NCI-H2107 (cell line): ENCODE results near the gene FMN1.

Experiments
- DNase-seq: peaks from one replicate; lab custom pipeline; 2025; lab: John Stamatoyannopoulos, UW

FMN1 gene

DNA sequence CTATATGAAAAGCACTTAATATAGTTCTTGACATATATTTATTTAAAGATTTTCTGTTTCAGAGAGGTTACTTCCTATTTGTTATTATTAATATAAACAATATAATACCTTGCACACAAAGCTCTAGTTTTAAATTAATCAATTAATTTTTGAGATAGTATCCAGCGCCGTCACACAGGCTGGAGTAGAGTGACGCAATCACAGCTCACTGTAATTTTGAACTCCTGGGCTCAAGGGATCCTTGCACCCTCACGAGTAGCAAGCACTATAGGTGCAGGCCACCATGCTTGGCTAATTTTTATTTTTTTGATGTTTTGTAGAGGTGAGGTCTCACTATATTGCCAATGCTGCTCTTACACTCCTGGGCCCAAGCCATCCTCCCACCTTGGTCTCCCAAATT, 267.4 kb downstream of the FMN1 start:
- no peak for DNase-seq

- DNase-seq: no peak
Observed at GRCh38 chr15:32923176-32923575, 271.3 kb downstream of the FMN1 start.

GRCh38 chr15:32922541-32922940, 272.0 kb downstream of the FMN1 start:
- DNase-seq: no peak

DNA sequence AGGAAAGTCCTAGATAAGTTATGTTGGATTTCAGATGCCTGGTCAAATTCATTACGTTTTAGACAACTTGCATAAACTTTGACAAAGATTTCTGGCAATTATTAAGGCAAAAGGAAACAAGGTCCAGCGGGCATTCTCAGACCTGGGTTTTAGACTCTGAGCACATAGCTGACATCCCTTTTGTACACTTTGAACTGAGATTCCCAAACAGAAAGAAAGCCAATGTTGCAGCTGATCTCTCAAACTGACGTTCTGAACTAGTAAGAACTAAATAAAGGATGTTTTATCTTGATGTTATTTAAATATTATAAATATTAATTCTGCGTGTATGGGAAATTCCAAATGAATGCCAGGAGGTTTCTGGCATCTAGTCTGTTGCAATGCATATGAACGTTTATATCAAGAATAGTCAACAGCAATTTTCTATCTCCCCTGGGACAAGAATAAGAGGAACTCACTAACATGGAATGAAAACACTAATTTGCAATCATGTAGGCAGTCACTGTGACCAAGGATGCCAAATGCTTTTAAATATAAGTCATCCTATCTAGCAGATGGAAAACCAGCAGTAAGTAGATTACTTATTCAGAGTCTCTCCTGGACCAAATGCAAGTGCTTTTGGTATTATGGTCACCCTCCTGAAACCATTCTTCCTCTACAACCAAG, 274.6 kb downstream of the FMN1 start:
- no peak for DNase-seq

- DNase-seq: no peak
Observed at GRCh38 chr15:32918547-32918946, 276.0 kb downstream of the FMN1 start.

GRCh38 chr15:32910839-32911238, 283.7 kb downstream of the FMN1 start:
- DNase-seq: no peak

DNA sequence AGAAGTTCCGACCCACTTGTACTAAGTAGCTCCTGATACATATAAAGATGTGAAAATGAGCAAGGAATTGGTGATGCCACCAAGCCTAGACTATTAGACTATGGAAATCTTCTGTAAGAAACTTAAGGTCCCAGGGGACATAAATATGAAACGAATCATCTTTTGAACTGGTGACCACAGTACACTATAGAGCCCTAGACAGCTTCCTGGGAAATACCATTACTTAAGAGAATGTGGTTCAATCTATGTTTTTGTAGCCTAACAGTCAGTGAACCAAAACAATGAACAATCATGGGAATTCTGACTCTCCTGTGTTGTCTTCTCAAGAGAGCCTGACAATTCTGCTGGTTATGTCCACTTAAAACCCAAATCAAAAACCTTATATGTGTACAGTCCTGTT, 285.1 kb downstream of the FMN1 start:
- DNase-seq: no peak

GRCh38 chr15:32908872-32909271, 285.6 kb downstream of the FMN1 start:
- DNase-seq: no peak

DNA sequence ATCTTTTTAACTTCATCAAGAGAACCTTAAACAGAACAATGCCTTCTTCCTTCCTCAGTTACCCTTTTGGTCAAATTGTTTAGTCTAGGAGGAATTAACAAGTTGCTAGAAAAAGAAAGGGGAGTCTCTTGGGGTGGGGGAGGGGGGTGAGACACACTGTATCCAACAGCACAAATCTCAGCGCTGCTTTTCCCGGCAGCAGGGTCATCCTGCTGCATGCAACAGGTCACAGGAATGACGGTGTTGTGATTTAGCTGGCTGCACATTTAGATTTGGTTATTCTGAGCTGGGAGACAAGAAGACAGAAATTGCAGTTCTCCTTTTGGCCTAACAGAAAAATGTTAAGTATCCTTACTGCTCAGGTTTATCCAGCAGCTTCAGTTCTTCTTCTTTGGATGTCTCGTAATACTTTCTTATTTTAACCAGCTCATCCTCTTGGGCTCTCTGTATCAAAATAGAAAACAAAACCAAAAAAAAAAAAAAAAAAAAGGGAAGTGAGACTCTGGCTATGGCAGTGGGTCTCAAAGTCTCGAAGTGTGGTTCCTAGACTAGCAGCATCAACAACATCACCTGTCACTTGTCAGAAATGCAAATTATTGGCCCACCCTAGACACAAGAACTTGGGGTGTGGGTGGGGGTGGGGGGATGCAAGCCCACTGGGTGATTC, 286.2 kb downstream of the FMN1 start:
- no peak for DNase-seq

GRCh38 chr15:32905481-32905880, 289.0 kb downstream of the FMN1 start:
- no peak for DNase-seq

GRCh38 chr15:32904448-32904847, 290.1 kb downstream of the FMN1 start:
- no peak for DNase-seq

- DNase-seq: no peak
Observed at GRCh38 chr15:32903591-32904290, 290.8 kb downstream of the FMN1 start.

- DNase-seq: no peak
Observed at GRCh38 chr15:32901995-32902394, 292.5 kb downstream of the FMN1 start.

DNA sequence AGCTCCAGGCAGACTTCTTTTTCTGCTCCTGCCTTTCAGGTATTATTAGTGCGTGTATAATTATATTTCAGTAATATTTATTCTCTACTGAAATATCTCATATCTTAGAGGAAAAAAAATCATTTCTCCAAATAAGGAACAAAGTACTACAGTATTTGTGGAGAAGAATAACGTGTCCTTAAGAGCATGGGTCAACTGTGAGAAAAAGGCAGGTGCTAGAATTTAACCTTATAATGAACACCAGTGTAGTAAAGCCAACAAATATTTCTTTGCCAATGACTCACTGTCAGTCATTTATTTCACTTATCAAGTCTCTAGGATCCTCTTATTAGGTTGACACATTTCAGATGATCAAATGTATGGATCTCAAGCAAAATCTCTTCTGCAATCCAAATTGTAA, 293.3 kb downstream of the FMN1 start:
- no peak for DNase-seq

DNA sequence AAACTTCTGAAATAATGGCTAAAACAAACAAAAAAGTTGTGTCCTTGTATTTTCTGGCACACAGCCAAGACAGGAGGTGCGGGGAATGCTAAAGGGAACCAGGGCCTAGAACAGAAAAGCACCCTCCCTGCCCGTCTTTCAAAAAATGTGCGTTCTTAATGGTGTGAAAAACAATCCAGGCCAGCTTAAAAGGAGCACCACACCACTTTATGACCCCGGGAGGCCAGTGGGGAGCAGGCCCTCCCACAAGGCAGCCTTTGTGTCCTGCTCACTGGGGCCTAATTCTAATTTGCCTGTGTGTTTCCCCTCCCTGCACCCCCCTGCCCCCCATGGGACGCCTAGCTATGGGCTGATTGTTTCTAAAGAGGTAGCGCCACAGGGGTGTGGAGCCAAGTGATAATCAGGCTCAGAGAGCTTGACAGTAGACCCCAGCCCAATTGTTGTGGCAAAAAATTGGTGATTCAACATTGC, 295.4 kb downstream of the FMN1 start:
- DNase-seq: no peak

- DNase-seq: no peak
Observed at GRCh38 chr15:32898414-32898813, 296.1 kb downstream of the FMN1 start.

- DNase-seq: no peak
Observed at GRCh38 chr15:32893421-32893820, 301.1 kb downstream of the FMN1 start.

- DNase-seq: no peak
Observed at GRCh38 chr15:32889214-32889613, 305.3 kb downstream of the FMN1 start.

DNA sequence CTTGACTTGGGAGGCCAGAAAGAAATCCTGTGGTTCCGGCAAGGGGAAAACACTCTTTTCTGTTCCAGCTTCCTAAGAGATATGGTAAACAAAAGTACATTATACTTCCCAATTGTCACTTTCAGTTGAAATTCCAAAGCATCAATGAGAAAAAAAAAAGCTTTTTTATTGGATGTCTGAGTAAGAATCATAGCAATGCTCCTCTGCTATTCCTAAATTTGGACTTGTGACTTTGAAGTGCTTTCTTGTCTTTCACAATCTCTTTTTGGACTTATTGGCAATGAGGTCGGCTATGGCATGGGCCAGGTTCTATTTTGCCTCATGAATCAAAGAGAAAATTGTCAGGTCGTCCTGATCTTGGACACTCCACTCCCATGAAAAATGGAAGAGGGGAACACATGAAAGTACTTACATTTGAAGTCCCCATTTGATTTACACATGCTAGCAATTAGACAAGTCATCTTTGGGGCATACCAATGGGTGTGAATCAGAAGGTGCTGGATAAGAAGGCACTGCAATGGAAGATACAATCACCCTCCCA, 306.2 kb downstream of the FMN1 start:
- DNase-seq: no peak

- DNase-seq: no peak
Observed at GRCh38 chr15:32887090-32887489, 307.4 kb downstream of the FMN1 start.

DNA sequence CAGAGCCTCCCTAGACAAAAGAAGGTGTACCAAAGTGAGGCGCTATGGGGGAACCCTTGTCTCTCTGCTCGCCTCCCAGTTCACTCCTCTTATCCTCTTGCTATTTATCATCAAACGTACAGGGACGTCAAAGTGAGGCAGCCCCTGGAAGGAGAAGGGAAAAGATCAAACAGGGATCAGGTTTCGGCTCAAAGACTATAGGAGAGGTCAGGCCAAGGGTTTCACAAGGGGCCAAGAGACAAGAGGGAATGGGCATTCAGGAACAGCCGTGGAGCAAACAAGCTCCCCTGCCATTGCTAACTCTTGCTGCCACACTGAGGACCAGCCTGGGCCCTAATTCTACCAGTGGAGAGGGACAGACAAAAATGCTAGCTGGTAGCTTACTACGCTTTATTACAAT, 308.1 kb downstream of the FMN1 start:
- no peak for DNase-seq

DNA sequence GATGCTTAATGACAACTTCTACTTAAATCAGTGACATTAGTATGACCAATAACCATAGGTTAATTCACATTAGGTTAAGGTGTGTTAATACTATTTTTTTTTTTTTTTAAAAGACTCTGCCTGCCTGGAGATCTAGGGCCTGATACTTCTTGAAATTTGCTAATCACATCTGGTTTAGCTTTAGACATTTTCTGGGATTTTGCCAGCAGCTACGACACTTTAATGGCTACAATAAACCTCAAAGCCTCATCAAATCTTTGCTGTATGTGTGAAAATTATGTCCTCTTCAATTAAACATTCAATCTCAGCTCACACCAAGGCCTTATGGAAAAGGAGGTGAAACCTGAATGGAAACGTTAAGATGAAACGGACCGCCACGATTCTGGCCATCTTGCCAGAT, 308.8 kb downstream of the FMN1 start:
- DNase-seq: no peak

DNA sequence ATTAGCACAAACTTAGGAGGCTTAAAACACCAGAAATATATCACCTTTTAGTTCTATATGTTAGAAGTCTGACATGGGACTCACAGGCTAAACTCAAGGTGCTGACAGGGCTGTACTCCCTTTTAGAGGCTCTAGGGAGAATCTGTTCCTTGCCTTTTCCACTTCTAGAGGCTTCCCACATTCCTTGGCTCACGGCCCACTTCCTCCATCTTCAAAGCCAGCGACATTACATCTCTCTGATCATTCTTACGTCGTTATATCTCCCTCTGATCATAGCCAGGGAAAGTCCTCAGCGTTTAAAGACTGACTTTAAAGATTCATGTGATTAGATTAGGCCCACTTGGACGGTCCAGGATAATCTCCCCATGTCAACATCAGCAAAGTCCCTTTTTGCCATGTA, 310.4 kb downstream of the FMN1 start:
- DNase-seq: no peak
